Measurements from ENCODE around the gene CEP95. TPM values are rescaled to one million over a fixed set of nuclear protein-coding genes. Genes with fewer than 3 reads are reported as not detected.

The CEP95 gene
- total RNA-seq, 1 experiment from 2014 or later: 67.3 TPM

GRCh38 chr17:64527914-64528313, 21.1 kb downstream of the CEP95 start:
- Histone ChIP-seq H3K79me2 (ENCODE audit: insufficient read depth, low read length) (no peaks in the 10 kb centered on the region), H3K79me1 (ENCODE audit: insufficient read depth, low read depth, low read length, poor library complexity, severe bottlenecking) (no peaks in the 10 kb centered on the region), H3T11ph (ENCODE audit: low read length) (no peak overlapping the region), H2BK5ac (ENCODE audit: insufficient read length, low read length) (no peak overlapping the region), H3K27ac (ENCODE audit: insufficient read length, low read depth, low read length) (no peak overlapping the region), H2BK15ac (ENCODE audit: low read depth, low read length) (no peak overlapping the region), H4K8ac (replicated peaks; ENCODE audit: insufficient read length, low read depth, low read length) (no peak overlapping the region), H3K23me2 (ENCODE audit: insufficient read length, low read depth, low read length, poor library complexity, severe bottlenecking) (no peaks in the 10 kb centered on the region), H3K18ac (ENCODE audit: insufficient read length, low read depth, low read length) (no peak overlapping the region), H4K5ac (ENCODE audit: insufficient read length, low read depth, low read length) (no peak overlapping the region), H4K91ac (ENCODE audit: insufficient read length, low read depth, low read length) (no peak overlapping the region), H3K27me3 (ENCODE audit: insufficient read depth, low read length) (no peaks in the 10 kb centered on the region), H3K4me2 (ENCODE audit: insufficient read depth, insufficient read length, low read length) (no peak overlapping the region), H3K56ac (ENCODE audit: insufficient read length, low read depth, low read length) (no peak overlapping the region), H3K9me3 (ENCODE audit: control insufficient read depth, low read depth, low read length) (no peaks in the 10 kb centered on the region), H2AFZ (ENCODE audit: low read length) (no peak overlapping the region), H2BK120ac (ENCODE audit: low read depth, low read length, poor library complexity, severe bottlenecking) (no peak overlapping the region), H4K20me1 (ENCODE audit: control insufficient read depth, insufficient read depth, insufficient read length) (no peaks in the 10 kb centered on the region), H3K9ac (ENCODE audit: extremely low read depth, insufficient read length, low read length) (no peak overlapping the region), H3K4ac (ENCODE audit: low read depth, low read length) (no peak overlapping the region), H3K23ac (ENCODE audit: insufficient read length, low read depth, low read length) (no peak overlapping the region), H2BK12ac (ENCODE audit: insufficient read length, low read depth, low read length) (no peak overlapping the region), H3K14ac (ENCODE audit: insufficient read depth, low read length) (no peak overlapping the region), H3K4me1 (ENCODE audit: insufficient read depth, low read length) (no peaks in the 10 kb centered on the region), H2AK5ac (ENCODE audit: insufficient read length, low read length) (no peak overlapping the region), H2BK20ac (ENCODE audit: low read depth, low read length, poor library complexity, severe bottlenecking) (no peak overlapping the region)
- DNase-seq: no peak
- H3K9me3 Mint-ChIP-seq: no peaks in the 10 kb centered on the region
- no peaks in the 10 kb centered on the region for H3K27me3 Mint-ChIP-seq (ENCODE audit: low read depth)
- TF ChIP-seq, protein P1, sequence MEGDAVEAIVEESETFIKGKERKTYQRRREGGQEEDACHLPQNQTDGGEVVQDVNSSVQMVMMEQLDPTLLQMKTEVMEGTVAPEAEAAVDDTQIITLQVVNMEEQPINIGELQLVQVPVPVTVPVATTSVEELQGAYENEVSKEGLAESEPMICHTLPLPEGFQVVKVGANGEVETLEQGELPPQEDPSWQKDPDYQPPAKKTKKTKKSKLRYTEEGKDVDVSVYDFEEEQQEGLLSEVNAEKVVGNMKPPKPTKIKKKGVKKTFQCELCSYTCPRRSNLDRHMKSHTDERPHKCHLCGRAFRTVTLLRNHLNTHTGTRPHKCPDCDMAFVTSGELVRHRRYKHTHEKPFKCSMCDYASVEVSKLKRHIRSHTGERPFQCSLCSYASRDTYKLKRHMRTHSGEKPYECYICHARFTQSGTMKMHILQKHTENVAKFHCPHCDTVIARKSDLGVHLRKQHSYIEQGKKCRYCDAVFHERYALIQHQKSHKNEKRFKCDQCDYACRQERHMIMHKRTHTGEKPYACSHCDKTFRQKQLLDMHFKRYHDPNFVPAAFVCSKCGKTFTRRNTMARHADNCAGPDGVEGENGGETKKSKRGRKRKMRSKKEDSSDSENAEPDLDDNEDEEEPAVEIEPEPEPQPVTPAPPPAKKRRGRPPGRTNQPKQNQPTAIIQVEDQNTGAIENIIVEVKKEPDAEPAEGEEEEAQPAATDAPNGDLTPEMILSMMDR (conservative IDR thresholded peaks at IDR 0.05): no peak
- no CpG with 5 or more reads among the region's 2 CpGs for WGBS (ENCODE audit: extremely low coverage, insufficient read length, low lambda C conversion rate)
- H3K4me1 Mint-ChIP-seq: no peaks in the 10 kb centered on the region
- no peak overlapping the region for H3K4me3 Mint-ChIP-seq
- peaks cover 52 to 91% (median 86%) of the 10 kb centered on the region in 3 experiments for H3K36me3 Mint-ChIP-seq (ENCODE audit: insufficient read depth in 1 of 3, low read depth in 3 of 3)
- no peak overlapping the region for H3K27ac Mint-ChIP-seq

All from H9 (cell line).